OCI-LY7 (cell line): ENCODE measurements around the gene ADAM22.

Experiments
- CTCF ChIP-seq: fragments of 200-600 bp; sonication (generic); conservative IDR thresholded peaks from 2 replicates; pipeline ENCODE4 v1.5.1; 2014; ENCODE audit warnings: mild to moderate bottlenecking, antibody characterized with exemption, low read length, moderate library complexity, mixed read lengths
- EZH2phosphoT487 ChIP-seq: fragments of 200-600 bp; sonication (generic); IDR thresholded peaks from 2 replicates; pipeline ENCODE4 v1.6.1; 2018; ENCODE audit warnings: low read depth, borderline replicate concordance, mild to moderate bottlenecking, mixed run types, antibody characterized with exemption, low read length, moderate library complexity, mixed read lengths

DNA sequence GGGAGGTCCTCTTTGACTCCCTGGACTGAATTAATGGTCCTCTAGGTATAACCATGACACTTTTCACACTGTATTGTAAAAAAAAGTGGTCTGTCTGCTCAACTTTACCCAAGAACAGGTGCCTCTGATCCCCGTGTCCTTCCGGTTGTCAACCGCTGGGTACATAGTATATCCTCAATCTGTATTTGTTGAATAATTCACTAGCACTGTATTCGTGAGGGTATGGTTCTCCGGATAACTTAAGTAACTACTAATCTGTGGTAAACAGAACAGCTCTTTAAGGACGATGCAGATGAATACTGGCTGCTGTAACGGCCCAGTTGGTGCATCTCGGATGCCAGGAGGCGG, 472 bp upstream of the ADAM22 start:
- no peak for TF ChIP-seq CTCF
- no peak for TF ChIP-seq EZH2phosphoT487
